PC-3 (cell line): ENCODE measurements around the gene ITGA1. TPM values are rescaled to one million over a fixed set of nuclear protein-coding genes. Genes with fewer than 3 reads are reported as not detected.

Source experiments
- ATAC-seq: fragments of 200-7000 bp; cut with Tn5 transposase; 2 replicates; pipeline ENCODE4 v1.9.1; 2020; ENCODE audit warnings: mild to moderate bottlenecking, moderate library complexity
- BruUV-seq: library from RNA; stranded (reverse); fragments of 400-500 nt; replicated peaks from 2 replicates; lab custom pipeline; 2021; lab: Mats Ljungman, UMichigan
- CTCF ChIA-PET: fragments of 300-600 bp; sonication (Branson Sonifier 250); formaldehyde crosslinking; loops from one replicate; lab custom pipeline; 2022; ENCODE audit warnings: antibody characterized with exemption; lab: Charles Lee
- POLR2A ChIA-PET: fragments of 300-600 bp; sonication (Branson Sonifier 250); formaldehyde crosslinking; loops from one replicate; lab custom pipeline; 2022; ENCODE audit warnings: antibody characterized with exemption; ENCODE audit not compliant: unreplicated experiment; lab: Charles Lee
- DNase-seq: peaks from one replicate; pipeline ENCODE4 v3.0.0-alpha.2; 2015
- H2AFZ ChIP-seq: fragments of 300-600 bp; sonication (generic); 2 replicates; pipeline ENCODE4 v1.6.0; 2016; ENCODE audit warnings: antibody characterized with exemption, low read length
- H3F3A ChIP-seq: fragments of 300-600 bp; sonication (generic); one replicate; pipeline ENCODE4 v1.6.0; 2017; ENCODE audit warnings: antibody characterized with exemption, low read length, control low read depth, mild to moderate bottlenecking; ENCODE audit not compliant: unreplicated experiment
- H3K27ac ChIP-seq: fragments of 300-600 bp; sonication (generic); 2 replicates; pipeline ENCODE4 v1.5.1; 2016; ENCODE audit warnings: mild to moderate bottlenecking, low read length
- H3K27me3 ChIP-seq: fragments of 300-600 bp; sonication (generic); 2 replicates; pipeline ENCODE4 v1.6.1; 2016; ENCODE audit warnings: low read length, mixed read lengths
- H3K36me3 ChIP-seq: fragments of 300-600 bp; sonication (generic); 2 replicates; pipeline ENCODE4 v1.6.1; 2016; ENCODE audit warnings: low read depth, mixed run types, low read length, mixed read lengths
- H3K4me1 ChIP-seq: fragments of 300-600 bp; sonication (generic); 2 replicates; pipeline ENCODE4 v1.5.1; 2016; ENCODE audit warnings: low read length; ENCODE audit not compliant: insufficient read depth
- H3K4me2 ChIP-seq: fragments of 300-600 bp; sonication (generic); 2 replicates; pipeline ENCODE4 v1.6.0; 2016; ENCODE audit warnings: low read length
- H3K4me3 ChIP-seq: fragments of 300-600 bp; sonication (generic); 2 replicates; pipeline ENCODE4 v1.5.1; 2016; ENCODE audit warnings: mild to moderate bottlenecking, low read length, mixed read lengths
- H3K79me2 ChIP-seq: fragments of 300-600 bp; sonication (generic); 2 replicates; pipeline ENCODE4 v1.6.1; 2017; ENCODE audit warnings: low read length, mixed read lengths
- H3K9ac ChIP-seq: fragments of 300-600 bp; sonication (generic); 2 replicates; pipeline ENCODE4 v1.6.0; 2016; ENCODE audit warnings: mild to moderate bottlenecking, low read length
- H3K9me2 ChIP-seq: fragments of 300-600 bp; sonication (generic); replicated peaks from 2 replicates; pipeline ENCODE4 v1.6.1; 2016; ENCODE audit warnings: mixed run types, low read length, mixed read lengths
- H3K9me3 ChIP-seq: fragments of 300-600 bp; sonication (generic); 2 replicates; pipeline ENCODE4 v1.6.1; 2016; ENCODE audit warnings: low read length, mixed read lengths
- H4K20me1 ChIP-seq: fragments of 300-600 bp; sonication (generic); 2 replicates; pipeline ENCODE4 v1.6.1; 2016; ENCODE audit warnings: low read length, mixed read lengths
- EZH2 ChIP-seq: fragments of 300-600 bp; sonication (generic); IDR thresholded peaks from one replicate; pipeline ENCODE4 v1.6.1; 2017; ENCODE audit warnings: antibody characterized with exemption, mild to moderate bottlenecking, low read length; ENCODE audit not compliant: unreplicated experiment
- EZH2phosphoT487 ChIP-seq: fragments of 300-600 bp; sonication (generic); IDR thresholded peaks from 2 replicates; pipeline ENCODE4 v1.6.1; 2018; ENCODE audit warnings: mild to moderate bottlenecking, antibody characterized with exemption, low read length, borderline replicate concordance
- intact Hi-C: fragments of 100-400 bp; cut with micrococcal nuclease; formaldehyde crosslinking; loops from 2 replicates; pipeline ENCODE4 v1.9.0; 2023
- total RNA-seq: library from RNA; depleted of rRNA; stranded (reverse); fragments of >200 nt; gene quantifications from 2 replicates; pipeline ENCODE4 v1.2.3, GENCODE V29; 2014
- TF ChIP-seq, protein P1 (sequence below): fragments of 300-600 bp; sonication (generic); conservative IDR thresholded peaks from 2 replicates; pipeline ENCODE4 v1.5.1; 2017; ENCODE audit warnings: antibody characterized with exemption, low read depth, mild to moderate bottlenecking, low read length

ITGA1 gene
- total RNA-seq, 1 experiment from 2014 or later: 4.7 TPM

DNA sequence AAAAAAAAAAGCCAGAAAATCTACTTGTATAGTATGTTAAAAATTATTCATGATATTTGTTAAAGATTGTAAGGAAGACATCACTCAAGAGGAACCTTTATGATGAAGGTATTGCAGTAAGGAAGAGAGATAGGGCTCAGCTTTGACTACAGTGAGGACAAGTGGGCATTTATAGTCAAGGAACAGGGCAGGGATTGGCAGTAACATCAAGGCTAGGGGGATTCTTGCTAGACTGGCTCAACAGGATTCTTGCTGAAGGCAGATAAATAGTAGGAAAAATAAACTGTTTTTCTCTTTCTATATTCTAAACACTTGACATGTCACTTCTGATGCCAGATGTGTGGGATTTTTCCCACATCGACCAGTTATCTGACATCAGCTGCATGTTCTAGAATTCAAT is 96.7 kb downstream of the ITGA1 start:
- ChIA-PET POLR2A (no interaction called here), CTCF (no interaction called here)
- H3K79me2 ChIP-seq: no peaks in the 10 kb centered on the region
- DNase-seq (peak; percentile 14), ATAC-seq (no peak)
- H3K27me3 ChIP-seq: no peaks in the 10 kb centered on the region
- no peak overlapping the region for H3K4me2 ChIP-seq
- H3K27ac ChIP-seq: no peak overlapping the region
- H3K9me3 ChIP-seq: no peaks in the 10 kb centered on the region
- intact Hi-C loops: no loop called here
- no peaks in the 10 kb centered on the region for H4K20me1 ChIP-seq
- no peaks in the 10 kb centered on the region for H3K36me3 ChIP-seq
- TF ChIP-seq EZH2 (no peak), EZH2phosphoT487 (no peak)
- TF ChIP-seq, protein P1, sequence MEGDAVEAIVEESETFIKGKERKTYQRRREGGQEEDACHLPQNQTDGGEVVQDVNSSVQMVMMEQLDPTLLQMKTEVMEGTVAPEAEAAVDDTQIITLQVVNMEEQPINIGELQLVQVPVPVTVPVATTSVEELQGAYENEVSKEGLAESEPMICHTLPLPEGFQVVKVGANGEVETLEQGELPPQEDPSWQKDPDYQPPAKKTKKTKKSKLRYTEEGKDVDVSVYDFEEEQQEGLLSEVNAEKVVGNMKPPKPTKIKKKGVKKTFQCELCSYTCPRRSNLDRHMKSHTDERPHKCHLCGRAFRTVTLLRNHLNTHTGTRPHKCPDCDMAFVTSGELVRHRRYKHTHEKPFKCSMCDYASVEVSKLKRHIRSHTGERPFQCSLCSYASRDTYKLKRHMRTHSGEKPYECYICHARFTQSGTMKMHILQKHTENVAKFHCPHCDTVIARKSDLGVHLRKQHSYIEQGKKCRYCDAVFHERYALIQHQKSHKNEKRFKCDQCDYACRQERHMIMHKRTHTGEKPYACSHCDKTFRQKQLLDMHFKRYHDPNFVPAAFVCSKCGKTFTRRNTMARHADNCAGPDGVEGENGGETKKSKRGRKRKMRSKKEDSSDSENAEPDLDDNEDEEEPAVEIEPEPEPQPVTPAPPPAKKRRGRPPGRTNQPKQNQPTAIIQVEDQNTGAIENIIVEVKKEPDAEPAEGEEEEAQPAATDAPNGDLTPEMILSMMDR: no peak
- H2AFZ ChIP-seq: no peak overlapping the region
- H3K4me3 ChIP-seq: no peak overlapping the region
- H3K4me1 ChIP-seq: no peaks in the 10 kb centered on the region
- no peak overlapping the region for H3K9ac ChIP-seq
- no peaks in the 10 kb centered on the region for H3F3A ChIP-seq
- no TSS peak for BruUV-seq
- H3K9me2 ChIP-seq: no peaks in the 10 kb centered on the region

DNA sequence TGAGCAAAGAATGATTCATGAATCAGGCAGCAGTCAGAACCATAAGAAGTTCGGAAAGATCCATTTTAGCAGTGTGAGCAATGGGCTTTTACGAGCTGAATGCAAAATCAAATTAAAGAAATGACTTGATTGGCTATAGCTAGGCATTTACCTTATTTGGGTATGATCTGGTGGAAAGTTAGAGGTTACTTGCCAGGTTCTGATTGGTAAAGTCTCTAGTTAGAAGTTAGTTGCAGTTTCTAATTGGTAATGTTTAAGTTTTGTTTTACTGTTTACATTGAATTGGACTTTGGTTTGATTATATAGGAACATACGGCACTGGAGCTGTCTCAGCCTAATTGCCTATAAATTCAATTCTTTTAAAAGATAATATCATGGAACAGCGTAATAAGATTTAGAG is 97.9 kb downstream of the ITGA1 start:
- ChIA-PET POLR2A (no interaction called here), CTCF (no interaction called here)
- H3K27me3 ChIP-seq: no peaks in the 10 kb centered on the region
- H3K9me2 ChIP-seq: no peaks in the 10 kb centered on the region
- H3K9ac ChIP-seq: no peak overlapping the region
- no peak overlapping the region for H2AFZ ChIP-seq
- no peaks in the 10 kb centered on the region for H3K79me2 ChIP-seq
- no peak overlapping the region for H3K4me2 ChIP-seq
- H3K36me3 ChIP-seq: no peaks in the 10 kb centered on the region
- BruUV-seq: no TSS peak
- H3K4me1 ChIP-seq: no peaks in the 10 kb centered on the region
- ATAC-seq (peak; percentile 59), DNase-seq (no peak)
- H3K4me3 ChIP-seq: no peak overlapping the region
- TF ChIP-seq EZH2phosphoT487 (no peak), EZH2 (no peak)
- TF ChIP-seq, protein P1: no peak
- intact Hi-C loops: no loop called here
- H3K27ac ChIP-seq: no peak overlapping the region
- H4K20me1 ChIP-seq: no peaks in the 10 kb centered on the region
- H3F3A ChIP-seq: no peaks in the 10 kb centered on the region
- no peaks in the 10 kb centered on the region for H3K9me3 ChIP-seq

DNA sequence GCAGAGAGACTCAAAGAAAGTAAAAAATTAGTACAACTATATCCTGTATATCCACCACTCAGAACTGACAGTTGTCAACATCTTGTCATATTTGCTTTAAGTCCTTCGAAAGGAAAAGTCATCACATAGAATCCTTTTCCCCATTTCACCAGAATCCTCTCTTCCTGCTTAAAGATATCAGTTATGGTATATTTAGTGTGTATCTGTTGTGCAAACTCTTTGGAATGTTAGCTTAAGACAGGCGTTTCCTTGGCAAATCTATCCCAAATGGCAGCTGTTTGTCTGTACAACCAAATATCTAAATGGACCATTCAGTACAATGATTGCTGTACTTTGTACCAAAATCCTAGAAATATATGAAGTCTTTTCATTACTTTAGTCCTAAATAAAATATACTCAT is 98.5 kb downstream of the ITGA1 start:
- intact Hi-C loops: no loop called here
- no peaks in the 10 kb centered on the region for H3K27me3 ChIP-seq
- H3K27ac ChIP-seq: no peak overlapping the region
- CTCF ChIA-PET: interaction anchor here (0.6 kb wide), 1 partner anchor 234 kb away, joined by 4 read pairs; no protein-coding TSS in a partner anchor
- H3K4me3 ChIP-seq: no peak overlapping the region
- no peaks in the 10 kb centered on the region for H3F3A ChIP-seq
- DNase-seq (no peak), ATAC-seq (no peak)
- no peaks in the 10 kb centered on the region for H3K4me1 ChIP-seq
- H3K9me2 ChIP-seq: no peaks in the 10 kb centered on the region
- no peaks in the 10 kb centered on the region for H4K20me1 ChIP-seq
- TF ChIP-seq EZH2: no peak
- no peak for TF ChIP-seq EZH2phosphoT487
- TF ChIP-seq, protein P1: no peak
- POLR2A ChIA-PET: no interaction called here
- no peak overlapping the region for H3K4me2 ChIP-seq
- no peaks in the 10 kb centered on the region for H3K36me3 ChIP-seq
- H3K79me2 ChIP-seq: no peaks in the 10 kb centered on the region
- no peak overlapping the region for H2AFZ ChIP-seq
- no TSS peak for BruUV-seq
- no peak overlapping the region for H3K9ac ChIP-seq
- H3K9me3 ChIP-seq: no peaks in the 10 kb centered on the region
